Measurements from ENCODE around the gene CSNK1A1.
"Not testable (repeated sequence)": the region's sequence is repeated elsewhere in the genome, so short reads cannot be mapped to it uniquely, and the experiment has no call there.

CSNK1A1 gene

GRCh38 chr5:149551227-149552037 is at the start of gene CSNK1A1:
Gene CSNK1A1 (minus strand): TSS chr5:149551439. CDS start chr5:149550964, 475 bp downstream.
- DNase-seq (ENCODE audit: low read depth), result peak; percentile 99

GRCh38 chr5:149600932-149601331 is 49.7 kb upstream of the CSNK1A1 start:
- DNase-seq (ENCODE audit: low read depth), result no peak

DNA sequence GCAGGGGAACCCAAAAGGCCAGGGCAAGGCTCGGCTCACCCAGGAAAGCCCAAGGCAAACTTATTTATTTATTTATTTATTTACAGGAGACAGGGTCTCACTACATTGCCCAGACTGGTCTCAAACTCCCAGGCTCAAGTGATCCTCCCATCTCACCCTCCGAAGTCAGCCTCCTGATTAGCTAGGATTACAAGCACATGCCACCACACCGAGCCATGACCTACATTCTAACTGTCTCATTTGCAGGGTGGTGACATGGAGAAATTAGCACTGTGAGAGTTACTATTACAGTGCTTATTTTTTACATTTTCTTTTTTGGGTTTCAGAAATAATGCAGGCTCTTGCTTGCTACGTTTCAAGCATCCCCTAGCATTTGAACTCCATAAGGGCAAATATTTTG is 48.1 kb upstream of the CSNK1A1 start:
- DNase-seq (ENCODE audit: low read depth), result no peak

- DNase-seq (ENCODE audit: low read depth), result no peak
Measured at GRCh38 chr5:149598966-149599365, 47.7 kb upstream of the CSNK1A1 start.

DNA sequence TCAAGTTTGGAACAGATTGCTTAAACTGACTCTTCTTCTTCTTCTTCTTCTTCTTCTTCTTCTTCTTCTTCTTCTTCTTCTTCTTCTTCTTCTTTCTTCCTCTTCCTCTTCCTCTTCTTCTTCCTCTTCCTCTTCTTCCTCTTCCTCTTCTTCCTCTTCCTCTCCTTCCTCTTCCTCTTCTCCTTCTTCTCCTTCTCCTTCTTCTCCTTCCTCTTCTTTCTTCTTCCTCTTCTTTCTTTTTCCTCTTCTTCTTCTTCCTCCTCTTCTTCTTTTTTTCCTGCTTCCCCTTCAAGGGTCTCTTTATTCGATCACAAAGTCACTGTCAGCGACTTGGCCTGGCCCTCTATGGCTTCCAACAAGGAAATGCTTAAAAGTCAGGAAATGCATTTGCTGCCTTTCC is 47.0 kb upstream of the CSNK1A1 start:
- not testable (repeated sequence) for DNase-seq (ENCODE audit: low read depth)

GRCh38 chr5:149597618-149598017 is 46.4 kb upstream of the CSNK1A1 start:
- no peak for DNase-seq (ENCODE audit: low read depth)

GRCh38 chr5:149596712-149597111 is 45.5 kb upstream of the CSNK1A1 start:
- DNase-seq (ENCODE audit: low read depth), result no peak

DNA sequence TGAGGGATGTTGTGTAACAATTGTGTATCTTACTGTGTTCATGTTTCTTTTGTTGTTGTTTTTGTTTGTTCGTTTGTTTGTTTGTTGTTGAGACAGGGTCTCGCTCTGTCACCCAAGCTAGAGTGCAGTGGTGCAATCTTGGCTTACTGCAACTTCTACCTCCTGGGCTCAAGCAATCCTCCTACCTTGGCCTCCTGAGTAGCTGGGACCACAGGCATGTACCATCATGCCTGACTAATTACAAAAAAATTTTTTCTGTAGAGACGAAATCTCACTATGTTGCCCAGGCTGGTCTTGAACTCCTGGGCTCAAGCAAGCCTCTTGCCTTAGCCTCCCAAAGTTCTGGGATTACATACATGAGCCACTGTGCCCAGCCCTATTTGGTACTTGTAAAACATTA is 43.9 kb upstream of the CSNK1A1 start:
- not testable (repeated sequence) for DNase-seq (ENCODE audit: low read depth)

DNA sequence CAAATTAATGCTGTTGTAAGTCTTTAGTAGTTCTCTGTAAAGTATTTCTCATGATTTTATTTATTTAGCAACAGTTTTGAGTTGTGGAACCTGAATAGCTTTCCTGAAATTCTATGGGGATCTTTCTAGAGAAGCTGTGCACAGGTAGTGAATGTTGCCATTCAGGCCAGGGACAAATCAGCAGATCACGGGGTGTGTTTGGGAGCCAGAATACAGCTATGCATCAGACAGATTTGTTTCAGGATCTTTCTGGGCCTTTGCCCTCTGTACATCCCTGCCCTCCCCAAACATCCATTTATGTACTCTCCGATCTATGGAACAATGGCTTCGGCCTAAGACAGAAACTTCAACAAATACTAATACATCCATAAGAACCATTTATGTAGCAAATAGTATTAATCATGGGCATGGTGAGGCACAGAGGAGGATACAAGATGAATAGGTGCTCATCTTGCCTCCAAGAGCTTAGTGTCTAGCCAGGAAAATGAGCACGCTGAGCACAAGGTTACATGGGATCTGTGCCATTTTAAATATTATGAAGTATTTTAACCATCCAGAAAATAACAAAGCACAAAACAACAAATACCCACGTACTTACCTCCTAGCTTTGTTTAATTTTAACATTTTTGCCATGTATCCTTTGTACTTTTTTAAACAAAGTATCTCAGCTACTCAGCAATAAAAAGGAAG is 43.1 kb upstream of the CSNK1A1 start:
- DNase-seq (ENCODE audit: low read depth), result no peak

- no peak for DNase-seq (ENCODE audit: low read depth)
Measured at GRCh38 chr5:149593370-149593769, 42.1 kb upstream of the CSNK1A1 start.

GRCh38 chr5:149588936-149589335 is 37.7 kb upstream of the CSNK1A1 start:
- no peak for DNase-seq (ENCODE audit: low read depth)

GRCh38 chr5:149586708-149587318 is 35.6 kb upstream of the CSNK1A1 start:
- DNase-seq (ENCODE audit: low read depth), result no peak

- DNase-seq (ENCODE audit: low read depth), result no peak
Measured at GRCh38 chr5:149585910-149586309, 34.7 kb upstream of the CSNK1A1 start.

GRCh38 chr5:149584121-149584520 is 32.9 kb upstream of the CSNK1A1 start:
- no peak for DNase-seq (ENCODE audit: low read depth)

DNA sequence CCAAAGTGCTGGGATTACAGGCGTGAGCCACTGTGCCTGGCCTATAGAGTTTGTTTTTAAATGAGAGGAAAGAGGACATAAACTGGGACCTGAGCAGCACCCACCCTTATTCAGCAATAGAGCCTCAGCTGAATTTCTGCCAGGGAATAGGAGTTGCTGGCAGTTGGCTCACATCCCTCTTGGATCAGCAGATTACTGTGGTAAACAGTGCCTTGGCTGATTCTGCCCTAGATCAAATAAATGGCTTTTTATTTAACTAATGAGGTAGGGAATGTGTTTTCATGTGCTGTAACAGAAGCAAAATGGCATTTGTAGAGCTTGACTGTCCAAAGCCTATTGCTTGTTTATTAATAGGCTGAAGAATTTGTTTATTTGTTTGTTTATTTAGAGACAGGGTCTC is 32.2 kb upstream of the CSNK1A1 start:
- DNase-seq (ENCODE audit: low read depth), result no peak

GRCh38 chr5:149581931-149582768 is 30.9 kb upstream of the CSNK1A1 start:
- DNase-seq (ENCODE audit: low read depth), result no peak

- DNase-seq (ENCODE audit: low read depth), result peak; percentile 8
Measured at GRCh38 chr5:149581192-149581861, 30.1 kb upstream of the CSNK1A1 start, which contains the start of gene ARHGEF37. Gene ARHGEF37 (plus strand): TSS chr5:149581498. CDS start chr5:149597770, 16,272 bp downstream.

GRCh38 chr5:149580808-149581191 is 29.6 kb upstream of the CSNK1A1 start:
- DNase-seq (ENCODE audit: low read depth), result no peak

DNA sequence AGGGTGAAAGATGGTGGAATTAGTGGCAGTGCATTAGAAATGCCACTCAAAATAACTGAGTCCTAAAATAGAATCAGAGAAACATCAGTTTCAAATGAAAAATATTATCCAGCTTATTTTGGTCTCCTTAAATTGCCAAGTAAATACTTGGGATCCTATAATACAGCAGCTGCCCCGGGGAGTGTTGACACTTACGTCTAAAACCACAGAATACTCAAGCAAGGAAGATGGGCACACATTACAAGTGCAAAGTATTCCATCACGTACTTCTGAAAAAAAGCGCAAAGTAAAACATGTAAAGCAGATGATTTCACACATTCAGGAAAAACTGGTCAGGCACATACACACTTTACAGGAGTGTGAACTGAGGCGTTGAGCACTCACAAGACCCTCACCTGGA is 27.7 kb upstream of the CSNK1A1 start:
- DNase-seq (ENCODE audit: low read depth), result no peak

DNA sequence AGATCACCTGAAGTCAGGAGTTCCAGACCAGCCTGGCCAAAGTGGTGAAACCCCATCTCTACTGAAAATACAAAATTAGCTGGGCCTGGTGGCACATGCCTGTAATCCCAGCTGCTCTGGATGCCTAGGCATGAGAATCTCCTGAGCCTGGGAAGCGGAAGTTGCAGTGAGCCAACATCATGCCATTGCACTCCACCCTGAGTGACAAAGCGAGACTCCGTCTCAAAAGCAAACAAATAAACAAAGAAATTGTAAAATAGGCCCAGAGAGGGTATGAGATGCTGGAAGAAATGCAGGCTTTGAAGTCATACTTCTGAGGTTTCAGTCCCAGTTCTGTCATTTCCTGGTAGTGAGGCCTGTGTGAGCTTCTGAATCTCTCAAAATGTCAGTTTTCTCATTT is 24.8 kb upstream of the CSNK1A1 start:
- no peak for DNase-seq (ENCODE audit: low read depth)

- no peak for DNase-seq (ENCODE audit: low read depth)
Measured at GRCh38 chr5:149575131-149575530, 23.9 kb upstream of the CSNK1A1 start.
